H9 (cell line): ENCODE measurements around the gene NEDD4. TPM values are rescaled to one million over a fixed set of nuclear protein-coding genes. Genes with fewer than 3 reads are reported as not detected.
"Not testable (repeated sequence)": the region's sequence is repeated elsewhere in the genome, so short reads cannot be mapped to it uniquely, and the experiment has no call there.

Source experiments
- DNase-seq: peaks from one replicate; pipeline ENCODE4 v3.0.0-alpha.2; 2017
- H2AFZ ChIP-seq: one replicate; pipeline ENCODE4 v1.6.1; 2013; ENCODE audit warnings: mild to moderate bottlenecking, low read length, control low read depth, moderate library complexity
- H2AK5ac ChIP-seq: 2 replicates; pipeline ENCODE4 v1.6.1; 2013; ENCODE audit warnings: low read length, control low read depth, mixed read lengths; ENCODE audit not compliant: insufficient read length
- H2BK120ac ChIP-seq: one replicate; pipeline ENCODE4 v1.6.1; 2013; ENCODE audit warnings: low read depth, mild to moderate bottlenecking, low read length, control low read depth, inconsistent platforms; ENCODE audit not compliant: poor library complexity, severe bottlenecking
- H2BK12ac ChIP-seq: 2 replicates; pipeline ENCODE4 v1.6.1; 2013; ENCODE audit warnings: low read length, control low read depth, mixed read lengths, low read depth; ENCODE audit not compliant: insufficient read length
- H2BK15ac ChIP-seq: 2 replicates; pipeline ENCODE4 v1.6.1; 2013; ENCODE audit warnings: low read depth, low read length, control low read depth
- H2BK20ac ChIP-seq: one replicate; pipeline ENCODE4 v1.6.1; 2013; ENCODE audit warnings: low read depth, mild to moderate bottlenecking, low read length, control low read depth, inconsistent platforms; ENCODE audit not compliant: poor library complexity, severe bottlenecking
- H2BK5ac ChIP-seq: 2 replicates; pipeline ENCODE4 v1.6.1; 2013; ENCODE audit warnings: low read length, control low read depth, mixed read lengths; ENCODE audit not compliant: insufficient read length
- H3K14ac ChIP-seq: 2 replicates; pipeline ENCODE4 v1.6.1; 2013; ENCODE audit warnings: low read length, control low read depth; ENCODE audit not compliant: insufficient read depth
- H3K18ac ChIP-seq: 2 replicates; pipeline ENCODE4 v1.6.1; 2013; ENCODE audit warnings: low read depth, mild to moderate bottlenecking, mixed read lengths, low read length, control low read depth; ENCODE audit not compliant: insufficient read length
- H3K23ac ChIP-seq: 2 replicates; pipeline ENCODE4 v1.6.1; 2013; ENCODE audit warnings: low read length, control low read depth, mixed read lengths, low read depth; ENCODE audit not compliant: insufficient read length
- H3K23me2 ChIP-seq: 2 replicates; pipeline ENCODE4 v1.6.1; 2013; ENCODE audit warnings: low read depth, mild to moderate bottlenecking, mixed read lengths, low read length, control low read depth; ENCODE audit not compliant: insufficient read length, poor library complexity, severe bottlenecking
- H3K27ac ChIP-seq: 2 replicates; pipeline ENCODE4 v1.5.1; 2013; ENCODE audit warnings: low read length, control low read depth, mixed read lengths, low read depth; ENCODE audit not compliant: insufficient read length
- H3K27me3 ChIP-seq: 2 replicates; pipeline ENCODE4 v1.6.1; 2013; ENCODE audit warnings: low read length, control low read depth, inconsistent platforms; ENCODE audit not compliant: insufficient read depth
- H3K4ac ChIP-seq: 2 replicates; pipeline ENCODE4 v1.6.1; 2013; ENCODE audit warnings: low read depth, mild to moderate bottlenecking, control low read depth, inconsistent platforms, low read length, moderate library complexity
- H3K4me1 ChIP-seq: 2 replicates; pipeline ENCODE4 v1.6.1; 2013; ENCODE audit warnings: low read length, control low read depth, inconsistent platforms; ENCODE audit not compliant: insufficient read depth
- H3K4me2 ChIP-seq: 2 replicates; pipeline ENCODE4 v1.6.1; 2013; ENCODE audit warnings: low read length, control low read depth, mixed read lengths; ENCODE audit not compliant: insufficient read length, insufficient read depth
- H3K56ac ChIP-seq: 2 replicates; pipeline ENCODE4 v1.6.1; 2013; ENCODE audit warnings: low read depth, mild to moderate bottlenecking, mixed read lengths, low read length, control low read depth; ENCODE audit not compliant: insufficient read length
- H3K79me1 ChIP-seq: 2 replicates; pipeline ENCODE4 v1.6.1; 2013; ENCODE audit warnings: low read depth, mild to moderate bottlenecking, moderate library complexity, low read length, control low read depth, inconsistent platforms; ENCODE audit not compliant: insufficient read depth, poor library complexity, severe bottlenecking
- H3K79me2 ChIP-seq: 2 replicates; pipeline ENCODE4 v1.6.1; 2013; ENCODE audit warnings: low read length, control low read depth, inconsistent platforms; ENCODE audit not compliant: insufficient read depth
- H3K9ac ChIP-seq: 2 replicates; pipeline ENCODE4 v1.6.1; 2013; ENCODE audit warnings: low read length, control low read depth, mixed read lengths; ENCODE audit not compliant: insufficient read length; ENCODE audit errors: extremely low read depth
- H3K9me3 ChIP-seq: one replicate; pipeline ENCODE4 v1.6.1; 2013; ENCODE audit warnings: low read depth, low read length, inconsistent platforms; ENCODE audit not compliant: control insufficient read depth
- H3T11ph ChIP-seq: one replicate; pipeline ENCODE4 v1.6.1; 2013; ENCODE audit warnings: mild to moderate bottlenecking, low read length, control low read depth, inconsistent platforms
- H4K20me1 ChIP-seq: one replicate; pipeline ENCODE4 v1.6.1; 2013; ENCODE audit not compliant: control insufficient read depth, insufficient read length, insufficient read depth
- H4K5ac ChIP-seq: 2 replicates; pipeline ENCODE4 v1.6.1; 2013; ENCODE audit warnings: low read depth, mild to moderate bottlenecking, mixed read lengths, low read length, control low read depth; ENCODE audit not compliant: insufficient read length
- H4K8ac ChIP-seq: replicated peaks from 2 replicates; pipeline ENCODE4 v1.6.1; 2013; ENCODE audit warnings: low read length, control low read depth, mixed read lengths, low read depth; ENCODE audit not compliant: insufficient read length
- H4K91ac ChIP-seq: 2 replicates; pipeline ENCODE4 v1.6.1; 2013; ENCODE audit warnings: low read depth, mild to moderate bottlenecking, moderate library complexity, mixed read lengths, low read length, control low read depth; ENCODE audit not compliant: insufficient read length
- H3K27ac Mint-ChIP-seq, 3 experiments: 2 replicates in 2 of 3; 3 replicates in 1 of 3; pipeline ENCODE4 v1.8.0; 2020 to 2021; ENCODE audit warnings: mixed read lengths in 3 of 3, mild to moderate bottlenecking in 1 of 3, moderate library complexity in 1 of 3
- H3K27me3 Mint-ChIP-seq: 2 replicates; pipeline ENCODE4 v1.8.0; 2021; ENCODE audit warnings: low read depth, mild to moderate bottlenecking, moderate library complexity, mixed read lengths
- H3K36me3 Mint-ChIP-seq, 3 experiments: 2 replicates in 2 of 3; 3 replicates in 1 of 3; pipeline ENCODE4 v1.8.0; 2020 to 2021; ENCODE audit warnings: low read depth in 3 of 3, mixed read lengths in 3 of 3; ENCODE audit not compliant: insufficient read depth in 1 of 3
- H3K4me1 Mint-ChIP-seq, 2 experiments: 2 replicates each; pipeline ENCODE4 v1.8.0; 2020; ENCODE audit warnings: mixed read lengths in 2 of 2
- H3K4me3 Mint-ChIP-seq, 2 experiments: 2 replicates in 1 of 2; 3 replicates in 1 of 2; pipeline ENCODE4 v1.8.0; 2020 to 2021; ENCODE audit warnings: mild to moderate bottlenecking in 2 of 2, mixed read lengths in 2 of 2, moderate library complexity in 1 of 2
- H3K9me3 Mint-ChIP-seq, 2 experiments: 2 replicates in 1 of 2; 3 replicates in 1 of 2; pipeline ENCODE4 v1.8.0; 2020; ENCODE audit warnings: mild to moderate bottlenecking in 2 of 2, mixed read lengths in 2 of 2, moderate library complexity in 1 of 2
- WGBS: extraction: QIAGEN DNeasy Blood & Tissue Kit; methylation state at CpG from one replicate; pipeline ENCODE4 v1.1.7; 2013; ENCODE audit warnings: missing lambda C conversion rate, low lambda C conversion rate, mixed read lengths; ENCODE audit not compliant: insufficient read length; ENCODE audit errors: extremely low coverage; 5-methylcytosine and 5-hydroxymethylcytosine counted together
- total RNA-seq: library from RNA; stranded (reverse); gene quantifications from 2 replicates; pipeline ENCODE4 v1.2.1, GENCODE V29; 2021

The NEDD4 gene
- total RNA-seq, 1 experiment from 2014 or later: 9.6 TPM

DNA sequence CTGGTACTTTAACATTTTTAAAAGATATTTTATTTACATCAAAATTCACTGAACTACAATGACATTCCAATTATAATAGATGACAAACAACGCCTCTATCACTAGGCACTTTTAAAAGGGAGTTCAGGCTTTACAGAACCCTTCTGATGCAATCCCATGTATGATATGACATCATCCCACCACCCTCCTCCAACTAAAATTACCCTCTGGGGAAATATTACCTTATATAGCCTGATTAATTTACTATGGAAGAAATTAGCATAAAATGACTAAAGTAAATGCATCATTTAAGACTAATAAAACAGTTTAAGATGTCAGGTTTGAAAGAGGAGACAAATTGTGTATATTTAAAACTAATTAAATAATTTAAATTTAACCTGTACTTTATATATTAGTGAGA, 10.4 kb upstream of the NEDD4 start:
- peaks cover 20% of the 10 kb centered on the region for H3K27me3 Mint-ChIP-seq
- H3K56ac ChIP-seq, H3T11ph ChIP-seq, H3K23me2 ChIP-seq, H3K4ac ChIP-seq, H2AK5ac ChIP-seq, H3K14ac ChIP-seq, H4K91ac ChIP-seq, H2BK20ac ChIP-seq, H3K79me1 ChIP-seq, H4K5ac ChIP-seq, H3K36me3 Mint-ChIP-seq, H3K18ac ChIP-seq, H3K4me2 ChIP-seq, H3K9me3 ChIP-seq, H2AFZ ChIP-seq, H3K4me1 ChIP-seq, DNase-seq, H2BK120ac ChIP-seq, H3K9me3 Mint-ChIP-seq, H3K4me3 Mint-ChIP-seq, H3K27ac Mint-ChIP-seq, H3K23ac ChIP-seq, H3K4me1 Mint-ChIP-seq, H3K27me3 ChIP-seq, H4K8ac ChIP-seq, H3K9ac ChIP-seq, H4K20me1 ChIP-seq, H3K27ac ChIP-seq, H2BK12ac ChIP-seq, H2BK15ac ChIP-seq, H2BK5ac ChIP-seq, H3K79me2 ChIP-seq: not testable (repeated sequence)
- WGBS: no CpG with 5 or more reads among the region's 1 CpG

DNA sequence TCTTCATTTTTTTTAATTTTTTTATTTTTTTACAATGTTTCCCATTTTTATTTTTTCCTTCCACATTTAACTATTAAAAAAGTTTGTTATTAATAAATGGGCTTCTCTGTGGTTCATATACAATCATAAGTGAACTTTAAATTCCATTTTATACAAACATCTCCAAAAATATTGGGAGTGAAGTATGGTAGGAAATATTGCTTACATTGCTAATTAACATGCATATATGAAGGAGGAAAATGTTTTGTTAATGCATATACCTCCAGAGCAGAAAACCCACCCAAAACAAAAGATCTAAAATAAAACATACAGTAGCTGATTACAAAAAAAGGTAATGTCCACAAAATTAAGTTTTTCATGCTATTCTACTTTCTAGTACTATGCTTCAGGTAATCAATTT, 9.9 kb upstream of the NEDD4 start:
- not testable (repeated sequence) for H2BK15ac ChIP-seq, H3K36me3 Mint-ChIP-seq, H3K27me3 ChIP-seq, H3K9me3 Mint-ChIP-seq, H4K8ac ChIP-seq, H4K5ac ChIP-seq, H4K20me1 ChIP-seq, H2BK12ac ChIP-seq, H2BK20ac ChIP-seq, H3K14ac ChIP-seq, H3K4ac ChIP-seq, H3K4me2 ChIP-seq, H4K91ac ChIP-seq, H3K27ac Mint-ChIP-seq, H3K23ac ChIP-seq, H3T11ph ChIP-seq, H3K9me3 ChIP-seq, H3K27ac ChIP-seq, H2BK5ac ChIP-seq, H3K4me1 Mint-ChIP-seq, H3K56ac ChIP-seq, H3K4me3 Mint-ChIP-seq, DNase-seq, H2AK5ac ChIP-seq, H2AFZ ChIP-seq, H3K79me1 ChIP-seq, H3K4me1 ChIP-seq, H2BK120ac ChIP-seq, H3K18ac ChIP-seq, H3K23me2 ChIP-seq, H3K9ac ChIP-seq, H3K79me2 ChIP-seq
- H3K27me3 Mint-ChIP-seq: peaks cover 21% of the 10 kb centered on the region
